ENCODE data around the gene TMEM62. TPM values are rescaled to one million over a fixed set of nuclear protein-coding genes. Genes with fewer than 3 reads are reported as not detected.

Gene TMEM62
- total RNA-seq, 6 experiments from 2014 or later: 7.6 to 17.1 (median 9.6) TPM

GRCh38 chr15:43226436-43227305, 93.3 kb downstream of the TMEM62 start:
- ATAC-seq: no peak
- intact Hi-C loops (cut with DNase I): loop anchor here in 1 of 2 donors (5.0 kb wide), 1 partner anchor 61 kb away; no protein-coding TSS in a partner anchor
- H3K27ac ChIP-seq: no peak overlapping the region
- TF ChIP-seq POLR2A (IDR thresholded peaks at IDR 0.05): no peak
- TF ChIP-seq CTCF (IDR thresholded peaks at IDR 0.05): no peak
- no peaks in the 10 kb centered on the region for H3K27me3 ChIP-seq
- H3K36me3 ChIP-seq: no peaks in the 10 kb centered on the region
- H3K4me1 ChIP-seq: no peaks in the 10 kb centered on the region
- WGBS (ENCODE audit: insufficient coverage, low coverage, low lambda C conversion rate, missing lambda C conversion rate): 86% methylated on average over 1 of the region's 57 CpGs
- H3K4me3 ChIP-seq: no peak overlapping the region
- H3K9me3 ChIP-seq: no peaks in the 10 kb centered on the region
- DNase-seq: no peak

- intact Hi-C loops (cut with DNase I): loop anchor here (5.0 to 10.0 kb wide), 2 partner anchors 55 to 57 kb away; no protein-coding TSS in a partner anchor
Observed at GRCh38 chr15:43229977-43230376, 96.6 kb downstream of the TMEM62 start.

GRCh38 chr15:43230640-43231115, 97.3 kb downstream of the TMEM62 start:
- ATAC-seq: no peak
- no peak for DNase-seq
- H3K4me3 ChIP-seq: no peak overlapping the region
- no peaks in the 10 kb centered on the region for H3K9me3 ChIP-seq
- intact Hi-C loops (cut with DNase I): loop anchor here in 1 of 2 donors (10.0 kb wide), 1 partner anchor 54 kb away; no protein-coding TSS in a partner anchor
- no peak overlapping the region for H3K27ac ChIP-seq
- H3K36me3 ChIP-seq: no peaks in the 10 kb centered on the region
- no peaks in the 10 kb centered on the region for H3K27me3 ChIP-seq
- no peaks in the 10 kb centered on the region for H3K4me1 ChIP-seq
- TF ChIP-seq POLR2A (IDR thresholded peaks at IDR 0.05) (no peak), CTCF (IDR thresholded peaks at IDR 0.05) (no peak)
- 48% methylated on average over 2 of the region's 2 CpGs for WGBS (ENCODE audit: insufficient coverage, low coverage, low lambda C conversion rate, missing lambda C conversion rate)

More at GRCh38 chr15:43229977-43230376, 96.6 kb downstream of the TMEM62 start:
- Histone ChIP-seq H3K9me3 (no peaks in the 10 kb centered on the region), H3K4me1 (no peaks in the 10 kb centered on the region), H3K27me3 (no peaks in the 10 kb centered on the region), H3K36me3 (no peaks in the 10 kb centered on the region), H3K27ac (no peak overlapping the region), H3K4me3 (no peak overlapping the region)
- no peak for DNase-seq
- TF ChIP-seq CTCF (IDR thresholded peaks at IDR 0.05) (no peak), POLR2A (IDR thresholded peaks at IDR 0.05) (no peak)
- 65% methylated on average over 5 of the region's 5 CpGs for WGBS (ENCODE audit: insufficient coverage, low coverage, low lambda C conversion rate, missing lambda C conversion rate)
- ATAC-seq: no peak

GRCh38 chr15:43232289-43232874, 99.0 kb downstream of the TMEM62 start:
- no peaks in the 10 kb centered on the region for H3K4me1 ChIP-seq
- H3K4me3 ChIP-seq: no peak overlapping the region
- WGBS (ENCODE audit: insufficient coverage, low coverage, low lambda C conversion rate, missing lambda C conversion rate): 64% methylated on average over 3 of the region's 3 CpGs
- no peak overlapping the region for H3K27ac ChIP-seq
- no peaks in the 10 kb centered on the region for H3K9me3 ChIP-seq
- no peak for TF ChIP-seq POLR2A (IDR thresholded peaks at IDR 0.05)
- no peak for TF ChIP-seq CTCF (IDR thresholded peaks at IDR 0.05)
- no peaks in the 10 kb centered on the region for H3K36me3 ChIP-seq
- ATAC-seq (no peak), DNase-seq (no peak)
- H3K27me3 ChIP-seq: no peaks in the 10 kb centered on the region
- intact Hi-C loops (cut with DNase I): loop anchor here in 1 of 2 donors (10.0 kb wide), 1 partner anchor 52 kb away; no protein-coding TSS in a partner anchor

Small RNA genes lying within 50 kb of the gene (small RNA-seq; reads per million reads assigned to genes)
- gene AC068724.2: 0 reads per million in 2 experiments

Other genes starting within 250 kb of the TMEM62 start
- 1 to 10 TPM; 4.9 to 6.8 (median 5.5) TPM for gene TTBK2, start 212.8 kb upstream of the TMEM62 start, total RNA-seq
- gene UBR1, start 27.5 kb upstream of the TMEM62 start, total RNA-seq: 10 to 100 TPM in 3 of 6 experiments, 1 to 10 TPM in 3; 8.8 to 15.6 (median 10.6) TPM
- gene CCNDBP1, start 51.8 kb downstream of the TMEM62 start, total RNA-seq: 10 to 100 TPM; 20.2 to 30.5 (median 22.9) TPM
- gene EPB42, start 87.4 kb downstream of the TMEM62 start, total RNA-seq: 1 to 10 TPM in 1 of 6 experiments, under 1 TPM in 2, not detected in 3; 0.20 to 3.4 (median 0.64) TPM
- gene TGM5, start 133.3 kb downstream of the TMEM62 start, total RNA-seq: not detected
- gene TGM7, start 168.7 kb downstream of the TMEM62 start, total RNA-seq: not detected
- gene LCMT2, start 197.0 kb downstream of the TMEM62 start, total RNA-seq: 1 to 10 TPM; 2.9 to 4.9 (median 3.9) TPM
- 10 to 100 TPM in 5 of 6 experiments, 1 to 10 TPM in 1; 9.9 to 15.4 (median 13.4) TPM for gene ZSCAN29, start 237.5 kb downstream of the TMEM62 start, total RNA-seq
- gene TUBGCP4, start 237.5 kb downstream of the TMEM62 start, total RNA-seq: 10 to 100 TPM in 2 of 6 experiments, 1 to 10 TPM in 4; 8.0 to 14.0 (median 9.5) TPM

Measured in right lobe of liver (tissue), 6 donors.